ENCODE results near the gene TINAGL1.

DNA sequence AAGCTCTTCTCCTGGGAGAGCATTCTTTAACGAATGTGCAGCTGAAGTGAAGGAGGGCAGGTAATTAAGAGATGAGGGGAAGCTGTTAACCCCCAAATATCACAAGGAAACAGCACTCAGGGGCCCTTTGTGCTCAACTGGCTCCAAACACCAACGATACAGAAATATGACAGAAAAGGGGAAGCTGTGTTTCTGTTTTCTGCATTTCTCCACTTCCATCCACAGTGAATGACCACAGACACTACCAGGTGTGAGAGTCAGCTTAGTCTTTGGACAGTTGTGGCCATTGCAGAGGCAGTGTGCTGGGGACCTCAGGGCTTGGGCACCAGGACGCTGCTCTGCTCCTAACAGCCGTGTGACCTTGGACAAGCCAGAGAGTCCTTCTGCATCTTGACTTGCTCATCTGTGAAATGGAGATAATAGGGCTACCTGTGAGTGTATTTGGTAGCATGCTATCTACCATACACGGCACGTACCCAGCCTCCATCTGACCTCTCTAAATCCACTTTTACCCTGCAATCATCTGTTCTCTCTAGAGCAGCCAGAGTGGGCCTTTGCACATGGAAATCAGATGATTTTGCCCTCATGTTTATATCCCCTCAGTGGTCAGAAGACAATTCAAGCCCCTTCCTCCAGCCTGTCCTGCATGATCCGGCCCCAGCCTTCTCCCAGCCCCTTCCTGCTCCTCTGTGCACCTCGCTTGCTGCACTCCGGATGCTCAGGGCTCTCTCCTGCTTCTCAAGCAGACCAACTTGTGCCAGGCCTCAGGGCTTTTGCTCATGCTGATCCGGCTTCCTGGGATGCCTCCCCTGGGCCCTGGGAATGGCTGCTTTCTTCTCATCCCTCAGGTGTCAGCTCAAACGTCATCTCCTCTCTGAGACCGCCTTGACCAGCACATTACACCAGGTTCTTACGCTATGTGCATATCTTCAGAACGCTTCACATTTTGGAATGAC, 4.7 kb upstream of the TINAGL1 start:
- TF ChIP-seq, protein P1, sequence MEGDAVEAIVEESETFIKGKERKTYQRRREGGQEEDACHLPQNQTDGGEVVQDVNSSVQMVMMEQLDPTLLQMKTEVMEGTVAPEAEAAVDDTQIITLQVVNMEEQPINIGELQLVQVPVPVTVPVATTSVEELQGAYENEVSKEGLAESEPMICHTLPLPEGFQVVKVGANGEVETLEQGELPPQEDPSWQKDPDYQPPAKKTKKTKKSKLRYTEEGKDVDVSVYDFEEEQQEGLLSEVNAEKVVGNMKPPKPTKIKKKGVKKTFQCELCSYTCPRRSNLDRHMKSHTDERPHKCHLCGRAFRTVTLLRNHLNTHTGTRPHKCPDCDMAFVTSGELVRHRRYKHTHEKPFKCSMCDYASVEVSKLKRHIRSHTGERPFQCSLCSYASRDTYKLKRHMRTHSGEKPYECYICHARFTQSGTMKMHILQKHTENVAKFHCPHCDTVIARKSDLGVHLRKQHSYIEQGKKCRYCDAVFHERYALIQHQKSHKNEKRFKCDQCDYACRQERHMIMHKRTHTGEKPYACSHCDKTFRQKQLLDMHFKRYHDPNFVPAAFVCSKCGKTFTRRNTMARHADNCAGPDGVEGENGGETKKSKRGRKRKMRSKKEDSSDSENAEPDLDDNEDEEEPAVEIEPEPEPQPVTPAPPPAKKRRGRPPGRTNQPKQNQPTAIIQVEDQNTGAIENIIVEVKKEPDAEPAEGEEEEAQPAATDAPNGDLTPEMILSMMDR (conservative IDR thresholded peaks at IDR 0.05; ENCODE audit: low read length), result no peak
- no peak for TF ChIP-seq EZH2phosphoT487 (IDR thresholded peaks at IDR 0.05; ENCODE audit: borderline replicate concordance)
